HCT116 (cell line): Measurements from ENCODE around the gene LRRIQ1. TPM values are rescaled to one million over a fixed set of nuclear protein-coding genes. Genes with fewer than 3 reads are reported as not detected.

ENCODE experiments used
- ATAC-seq: fragments of 200-7000 bp; cut with Tn5 transposase; 2 replicates; pipeline ENCODE4 v1.9.1; 2020; ENCODE audit warnings: mild to moderate bottlenecking, moderate library complexity
- BruUV-seq: library from RNA; stranded (reverse); fragments of 400-500 nt; replicated peaks from 2 replicates; lab custom pipeline; 2021; lab: Mats Ljungman, UMichigan
- CTCF ChIA-PET: fragments of 300-600 bp; sonication (Branson Sonifier 250); formaldehyde crosslinking; loops from one replicate; lab custom pipeline; 2021; ENCODE audit warnings: antibody characterized with exemption; lab: Charles Lee
- POLR2A ChIA-PET: fragments of 300-600, 350-600 bp; sonication (Branson Sonifier 250); formaldehyde crosslinking; loops from one replicate; lab custom pipeline; 2021; ENCODE audit warnings: antibody characterized with exemption; lab: Charles Lee
- RAD21 ChIA-PET, 2 experiments: fragments of 300-600 bp; sonication (Branson Sonifier 250); formaldehyde crosslinking; loops; one replicate each; lab custom pipeline; 2023; ENCODE audit warnings: low total read pairs in 2 of 2; ENCODE audit not compliant: uncharacterized antibody in 2 of 2, unreplicated experiment in 2 of 2, low non-redundant PET in 1 of 2; lab: Charles Lee
- DNase-seq: peaks from one replicate; pipeline ENCODE4 v3.0.0-alpha.2; 2010; ENCODE audit warnings: low read depth, low spot score
- H2AFZ ChIP-seq: fragments of 200-600 bp; shearing (Covaris generic), sonication (generic); 2 replicates; pipeline ENCODE4 v1.6.1; 2017; ENCODE audit warnings: low read depth, mixed run types, mixed read lengths, antibody characterized with exemption, low read length; ENCODE audit not compliant: poor library complexity, severe bottlenecking
- H3K27ac ChIP-seq: 2 replicates; pipeline ENCODE4 v1.5.1; 2012; ENCODE audit warnings: low read depth, low read length
- H3K27me3 ChIP-seq: fragments of 200-600 bp; sonication (generic); 2 replicates; pipeline ENCODE4 v1.6.1; 2016; ENCODE audit warnings: mixed run types, low read length, mixed read lengths; ENCODE audit not compliant: insufficient read depth
- H3K36me3 ChIP-seq, 2 experiments: fragments of 200-500 bp in 1 of 2; fragments of 200-600 bp in 1 of 2; sonication (Bioruptor generic) in 1 of 2; sonication (generic) in 1 of 2; 2 replicates each; pipeline versions ENCODE4 v1.5.1 to v1.6.1; 2014 to 2016; ENCODE audit warnings: low read length in 2 of 2, inconsistent platforms in 1 of 2, mixed read lengths in 1 of 2, mixed run types in 1 of 2; ENCODE audit not compliant: insufficient read depth in 2 of 2, control insufficient read depth in 1 of 2
- H3K4me1 ChIP-seq, 2 experiments: fragments of 200-600 bp in 1 of 2; sonication (generic) in 1 of 2; 2 replicates each; pipeline versions ENCODE4 v1.5.1 to v1.6.1; 2012 to 2017; ENCODE audit warnings: low read length in 2 of 2, inconsistent platforms in 1 of 2, mild to moderate bottlenecking in 1 of 2, mixed read lengths in 1 of 2, mixed run types in 1 of 2, moderate library complexity in 1 of 2; ENCODE audit not compliant: insufficient read depth in 2 of 2, control insufficient read depth in 1 of 2
- H3K4me2 ChIP-seq: fragments of 200-600 bp; sonication (generic); 2 replicates; pipeline ENCODE4 v1.6.1; 2017; ENCODE audit warnings: mixed run types, low read length, mixed read lengths
- H3K4me3 ChIP-seq, 2 experiments: fragments of 200-600 bp in 1 of 2; sonication (generic) in 1 of 2; replicated peaks in 1 of 2; 2 replicates each; pipeline ENCODE4 v1.5.1; 2011 to 2016; ENCODE audit warnings: low read length in 2 of 2, control low read depth in 1 of 2, low read depth in 1 of 2, mild to moderate bottlenecking in 1 of 2, mixed read lengths in 1 of 2, mixed run types in 1 of 2
- H3K79me2 ChIP-seq: fragments of 200-600 bp; sonication (generic); 2 replicates; pipeline ENCODE4 v1.6.1; 2017; ENCODE audit warnings: mild to moderate bottlenecking, mixed run types, low read length, moderate library complexity, mixed read lengths; ENCODE audit not compliant: insufficient read depth
- H3K9ac ChIP-seq: fragments of 200-600 bp; sonication (generic); 2 replicates; pipeline ENCODE4 v1.6.1; 2016; ENCODE audit warnings: low read length, mixed read lengths
- H3K9me2 ChIP-seq: fragments of 200-600 bp; sonication (generic), shearing (Covaris generic); 2 replicates; pipeline ENCODE4 v1.6.1; 2017; ENCODE audit warnings: mixed run types, mild to moderate bottlenecking, moderate library complexity; ENCODE audit not compliant: insufficient read depth
- H3K9me3 ChIP-seq, 2 experiments: fragments of 200-500 bp in 1 of 2; fragments of 200-600 bp in 1 of 2; sonication (Bioruptor generic) in 1 of 2; sonication (generic) in 1 of 2; 2 replicates each; pipeline ENCODE4 v1.6.1; 2014 to 2017; ENCODE audit warnings: low read length in 2 of 2, mixed read lengths in 2 of 2, inconsistent platforms in 1 of 2, low read depth in 1 of 2, mild to moderate bottlenecking in 1 of 2, mixed run types in 1 of 2, moderate library complexity in 1 of 2; ENCODE audit not compliant: control insufficient read depth in 1 of 2, insufficient read depth in 1 of 2
- H4K20me1 ChIP-seq: fragments of 200-600 bp; sonication (generic), shearing (Covaris generic); 2 replicates; pipeline ENCODE4 v1.6.1; 2017; ENCODE audit warnings: mixed run types, mild to moderate bottlenecking, moderate library complexity; ENCODE audit not compliant: insufficient read depth
- CEBPB ChIP-seq: IDR thresholded peaks from 2 replicates; pipeline ENCODE4 v1.6.1; 2012; ENCODE audit warnings: low read depth
- ELF1 ChIP-seq: IDR thresholded peaks from 2 replicates; pipeline ENCODE4 v1.6.1; 2012; ENCODE audit warnings: low read depth, borderline replicate concordance
- EZH2 ChIP-seq: fragments of 200-600 bp; sonication (generic); IDR thresholded peaks from 2 replicates; pipeline ENCODE4 v1.6.1; 2017; ENCODE audit warnings: antibody characterized with exemption, mixed run types
- EZH2phosphoT487 ChIP-seq: fragments of 200-600 bp; IDR thresholded peaks from 2 replicates; pipeline ENCODE4 v1.6.1; 2018; ENCODE audit warnings: antibody characterized with exemption, borderline replicate concordance
- JUND ChIP-seq: IDR thresholded peaks from 2 replicates; pipeline ENCODE4 v1.6.1; 2012
- POLR2A ChIP-seq: IDR thresholded peaks from 2 replicates; pipeline ENCODE4 v1.7.0; 2011; ENCODE audit warnings: borderline replicate concordance; ENCODE audit not compliant: insufficient read depth, insufficient read length; ENCODE audit errors: extremely low read depth
- POLR2AphosphoS5 ChIP-seq: IDR thresholded peaks from 2 replicates; pipeline ENCODE4 v1.6.1; 2011; ENCODE audit warnings: mild to moderate bottlenecking, low read depth, low read length, moderate library complexity
- RAD21 ChIP-seq: IDR thresholded peaks from 2 replicates; pipeline ENCODE4 v1.6.1; 2012; ENCODE audit warnings: low read depth, mild to moderate bottlenecking
- SP1 ChIP-seq: IDR thresholded peaks from 2 replicates; pipeline ENCODE4 v1.6.1; 2012; ENCODE audit warnings: low read depth
- SRF ChIP-seq: IDR thresholded peaks from 2 replicates; pipeline ENCODE4 v1.6.1; 2012; ENCODE audit warnings: low read depth
- TCF7L2 ChIP-seq: IDR thresholded peaks from 2 replicates; pipeline ENCODE4 v1.7.0; 2011; ENCODE audit warnings: borderline replicate concordance, inconsistent platforms; ENCODE audit not compliant: insufficient read depth, insufficient read length; ENCODE audit errors: extremely low read depth
- YY1 ChIP-seq: IDR thresholded peaks from 2 replicates; pipeline ENCODE4 v1.6.1; 2011; ENCODE audit warnings: low read length, low read depth, moderate library complexity, mild to moderate bottlenecking; ENCODE audit not compliant: insufficient replicate concordance; ENCODE audit errors: extremely low read depth
- ZFX ChIP-seq: fragments of 450-650 bp; IDR thresholded peaks from 2 replicates; pipeline ENCODE4 v1.6.1; 2017
- ZNF274 ChIP-seq: fragments of 200-500 bp; sonication (Bioruptor generic); IDR thresholded peaks from 2 replicates; pipeline ENCODE4 v1.6.1; 2014; ENCODE audit warnings: mild to moderate bottlenecking, low read depth, low read length, inconsistent platforms
- intact Hi-C: fragments of 100-400 bp; cut with micrococcal nuclease; formaldehyde crosslinking; loops from 2 replicates; pipeline ENCODE4 v1.10.0; 2022
- total RNA-seq: library from RNA; stranded (reverse); gene quantifications from one replicate; pipeline ENCODE4 v1.2.1, GENCODE V29; 2021; ENCODE audit not compliant: unreplicated experiment
- TF ChIP-seq, protein P1 (sequence below): IDR thresholded peaks from 2 replicates; pipeline ENCODE4 v1.6.1; 2012
- TF ChIP-seq, protein P2 (sequence below): IDR thresholded peaks from 2 replicates; pipeline ENCODE4 v1.6.1; 2012; ENCODE audit warnings: low read depth
- TF ChIP-seq, protein P3 (sequence below), 3 experiments: fragments of 200-600 bp in 1 of 3; sonication (generic) in 1 of 3; IDR thresholded peaks in 2 of 3; conservative IDR thresholded peaks in 1 of 3; 2 replicates each; pipeline ENCODE4 v1.5.1; 2012 to 2017; ENCODE audit warnings: low read depth in 2 of 3, low read length in 2 of 3, antibody characterized with exemption in 1 of 3, borderline replicate concordance in 1 of 3, control low read depth in 1 of 3, mild to moderate bottlenecking in 1 of 3, mixed read lengths in 1 of 3, mixed run types in 1 of 3, moderate library complexity in 1 of 3; ENCODE audit not compliant: insufficient read depth in 1 of 3
- TF ChIP-seq, protein P4 (sequence below): IDR thresholded peaks from 2 replicates; pipeline ENCODE4 v1.6.1; 2012

Gene LRRIQ1
- total RNA-seq, 1 experiment from 2014 or later = 0.89 TPM

DNA sequence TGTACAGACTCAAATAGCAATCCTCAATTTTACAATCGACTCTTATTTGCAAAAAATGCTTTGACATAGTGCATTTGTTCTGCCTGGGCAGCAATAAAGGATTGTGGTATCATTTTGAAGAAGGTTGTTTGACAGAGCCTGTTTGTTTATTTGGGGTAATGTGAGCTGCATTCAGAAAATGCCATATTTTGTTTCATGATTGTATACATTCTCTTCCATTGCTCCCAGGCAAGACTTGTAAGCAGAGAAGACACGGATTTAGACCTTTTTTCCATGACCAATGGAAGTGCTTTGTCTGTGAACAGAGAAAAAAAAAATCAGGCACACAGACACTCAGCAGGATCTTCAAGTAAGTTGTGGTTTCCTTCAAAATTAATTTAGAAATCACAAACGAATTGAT, 208.4 kb downstream of the LRRIQ1 start:
- no peaks in the 10 kb centered on the region for H3K27me3 ChIP-seq
- intact Hi-C loops = no loop called here
- H3K4me3 ChIP-seq = no peak overlapping the region
- no peak overlapping the region for H3K4me2 ChIP-seq
- TF ChIP-seq SRF (no peak), ZNF274 (no peak), CEBPB (no peak), POLR2AphosphoS5 (no peak), EZH2phosphoT487 (no peak), TCF7L2 (no peak), YY1 (no peak), RAD21 (no peak), POLR2A (no peak), ELF1 (no peak), JUND (no peak), ZFX (no peak), SP1 (no peak), EZH2 (no peak)
- TF ChIP-seq, protein P1, sequence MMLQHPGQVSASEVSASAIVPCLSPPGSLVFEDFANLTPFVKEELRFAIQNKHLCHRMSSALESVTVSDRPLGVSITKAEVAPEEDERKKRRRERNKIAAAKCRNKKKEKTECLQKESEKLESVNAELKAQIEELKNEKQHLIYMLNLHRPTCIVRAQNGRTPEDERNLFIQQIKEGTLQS = no peak
- TF ChIP-seq, protein P2, sequence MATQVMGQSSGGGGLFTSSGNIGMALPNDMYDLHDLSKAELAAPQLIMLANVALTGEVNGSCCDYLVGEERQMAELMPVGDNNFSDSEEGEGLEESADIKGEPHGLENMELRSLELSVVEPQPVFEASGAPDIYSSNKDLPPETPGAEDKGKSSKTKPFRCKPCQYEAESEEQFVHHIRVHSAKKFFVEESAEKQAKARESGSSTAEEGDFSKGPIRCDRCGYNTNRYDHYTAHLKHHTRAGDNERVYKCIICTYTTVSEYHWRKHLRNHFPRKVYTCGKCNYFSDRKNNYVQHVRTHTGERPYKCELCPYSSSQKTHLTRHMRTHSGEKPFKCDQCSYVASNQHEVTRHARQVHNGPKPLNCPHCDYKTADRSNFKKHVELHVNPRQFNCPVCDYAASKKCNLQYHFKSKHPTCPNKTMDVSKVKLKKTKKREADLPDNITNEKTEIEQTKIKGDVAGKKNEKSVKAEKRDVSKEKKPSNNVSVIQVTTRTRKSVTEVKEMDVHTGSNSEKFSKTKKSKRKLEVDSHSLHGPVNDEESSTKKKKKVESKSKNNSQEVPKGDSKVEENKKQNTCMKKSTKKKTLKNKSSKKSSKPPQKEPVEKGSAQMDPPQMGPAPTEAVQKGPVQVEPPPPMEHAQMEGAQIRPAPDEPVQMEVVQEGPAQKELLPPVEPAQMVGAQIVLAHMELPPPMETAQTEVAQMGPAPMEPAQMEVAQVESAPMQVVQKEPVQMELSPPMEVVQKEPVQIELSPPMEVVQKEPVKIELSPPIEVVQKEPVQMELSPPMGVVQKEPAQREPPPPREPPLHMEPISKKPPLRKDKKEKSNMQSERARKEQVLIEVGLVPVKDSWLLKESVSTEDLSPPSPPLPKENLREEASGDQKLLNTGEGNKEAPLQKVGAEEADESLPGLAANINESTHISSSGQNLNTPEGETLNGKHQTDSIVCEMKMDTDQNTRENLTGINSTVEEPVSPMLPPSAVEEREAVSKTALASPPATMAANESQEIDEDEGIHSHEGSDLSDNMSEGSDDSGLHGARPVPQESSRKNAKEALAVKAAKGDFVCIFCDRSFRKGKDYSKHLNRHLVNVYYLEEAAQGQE = no peak
- TF ChIP-seq, protein P3, sequence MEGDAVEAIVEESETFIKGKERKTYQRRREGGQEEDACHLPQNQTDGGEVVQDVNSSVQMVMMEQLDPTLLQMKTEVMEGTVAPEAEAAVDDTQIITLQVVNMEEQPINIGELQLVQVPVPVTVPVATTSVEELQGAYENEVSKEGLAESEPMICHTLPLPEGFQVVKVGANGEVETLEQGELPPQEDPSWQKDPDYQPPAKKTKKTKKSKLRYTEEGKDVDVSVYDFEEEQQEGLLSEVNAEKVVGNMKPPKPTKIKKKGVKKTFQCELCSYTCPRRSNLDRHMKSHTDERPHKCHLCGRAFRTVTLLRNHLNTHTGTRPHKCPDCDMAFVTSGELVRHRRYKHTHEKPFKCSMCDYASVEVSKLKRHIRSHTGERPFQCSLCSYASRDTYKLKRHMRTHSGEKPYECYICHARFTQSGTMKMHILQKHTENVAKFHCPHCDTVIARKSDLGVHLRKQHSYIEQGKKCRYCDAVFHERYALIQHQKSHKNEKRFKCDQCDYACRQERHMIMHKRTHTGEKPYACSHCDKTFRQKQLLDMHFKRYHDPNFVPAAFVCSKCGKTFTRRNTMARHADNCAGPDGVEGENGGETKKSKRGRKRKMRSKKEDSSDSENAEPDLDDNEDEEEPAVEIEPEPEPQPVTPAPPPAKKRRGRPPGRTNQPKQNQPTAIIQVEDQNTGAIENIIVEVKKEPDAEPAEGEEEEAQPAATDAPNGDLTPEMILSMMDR (IDR thresholded peaks at IDR 0.05 in 2 of 3, conservative IDR thresholded peaks at IDR 0.05 in 1 of 3; ENCODE audit: borderline replicate concordance in 1 of 3, insufficient read depth in 1 of 3, low read depth in 2 of 3, low read length in 2 of 3) = no peak
- TF ChIP-seq, protein P4, sequence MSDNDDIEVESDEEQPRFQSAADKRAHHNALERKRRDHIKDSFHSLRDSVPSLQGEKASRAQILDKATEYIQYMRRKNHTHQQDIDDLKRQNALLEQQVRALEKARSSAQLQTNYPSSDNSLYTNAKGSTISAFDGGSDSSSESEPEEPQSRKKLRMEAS = no peak
- TF ChIP-seq, all 23 proteins: peak for 0
- ChIA-PET POLR2A (no interaction called here), CTCF (no interaction called here), RAD21 (interaction anchor here in 1 of 2 experiments (0.6 kb wide), 1 partner anchor 932 kb away, joined by 4 read pairs; no protein-coding TSS in a partner anchor)
- H3K79me2 ChIP-seq = no peaks in the 10 kb centered on the region
- no peaks in the 10 kb centered on the region for H4K20me1 ChIP-seq
- no peaks in the 10 kb centered on the region for H3K9me2 ChIP-seq
- H3K36me3 ChIP-seq = no peaks in the 10 kb centered on the region
- H3K9me3 ChIP-seq = no peaks in the 10 kb centered on the region
- no peak overlapping the region for H2AFZ ChIP-seq
- no TSS peak for BruUV-seq
- H3K4me1 ChIP-seq = no peaks in the 10 kb centered on the region
- H3K9ac ChIP-seq = no peak overlapping the region
- ATAC-seq (no peak), DNase-seq (no peak)
- H3K27ac ChIP-seq = no peak overlapping the region
